Fibroblast of lung (primary cell): ENCODE measurements around the gene KCNQ4. TPM values are rescaled to one million over a fixed set of nuclear protein-coding genes. Genes with fewer than 3 reads are reported as not detected.

Experiments
- DNase-seq, 2 donors: peaks; one replicate each; pipeline versions ENCODE4 v3.0.0 to v3.0.0-alpha.2; 2010; ENCODE audit warnings: low read depth in 2 of 2
- H2AFZ ChIP-seq: 2 replicates; pipeline ENCODE4 v1.5.1; 2012; ENCODE audit warnings: low read length, control low read depth, inconsistent platforms
- H3K27ac ChIP-seq: 2 replicates; pipeline ENCODE4 v1.5.1; 2011; ENCODE audit warnings: low read length, control low read depth; ENCODE audit not compliant: insufficient read depth
- H3K27me3 ChIP-seq: 2 replicates; pipeline ENCODE4 v1.5.1; 2011; ENCODE audit warnings: mild to moderate bottlenecking, low read length; ENCODE audit not compliant: control insufficient read depth, insufficient read depth
- H3K36me3 ChIP-seq: 2 replicates; pipeline ENCODE4 v1.5.1; 2011; ENCODE audit warnings: low read length; ENCODE audit not compliant: control insufficient read depth, insufficient read depth
- H3K4me1 ChIP-seq: 2 replicates; pipeline ENCODE4 v1.5.1; 2011; ENCODE audit warnings: low read length; ENCODE audit not compliant: control insufficient read depth, insufficient read depth; ENCODE audit errors: extremely low read depth
- H3K4me2 ChIP-seq: 2 replicates; pipeline ENCODE4 v1.5.1; 2011; ENCODE audit warnings: low read length, control low read depth; ENCODE audit not compliant: insufficient read depth; ENCODE audit errors: extremely low read depth
- H3K4me3 ChIP-seq, 4 experiments: fragments of 200-600 bp in 1 of 4; sonication (generic) in 1 of 4; replicated peaks in 1 of 4; 2 replicates each; pipeline ENCODE4 v1.5.1; 2011 to 2016; ENCODE audit warnings: low read length in 4 of 4, low read depth in 3 of 4, mild to moderate bottlenecking in 3 of 4, control low read depth in 2 of 4, inconsistent platforms in 1 of 4, mixed read lengths in 1 of 4; ENCODE audit not compliant: insufficient read depth in 1 of 4; ENCODE audit errors: control extremely low read depth in 1 of 4
- H3K79me2 ChIP-seq: 2 replicates; pipeline ENCODE4 v1.5.1; 2012; ENCODE audit warnings: mild to moderate bottlenecking, low read length, inconsistent platforms; ENCODE audit not compliant: control insufficient read depth, insufficient read depth
- H3K9ac ChIP-seq: 2 replicates; pipeline ENCODE4 v1.5.1; 2011; ENCODE audit warnings: mild to moderate bottlenecking, low read length, control low read depth; ENCODE audit not compliant: insufficient read depth
- H3K9me3 ChIP-seq: 2 replicates; pipeline ENCODE4 v1.5.1; 2012; ENCODE audit warnings: low read depth, low read length; ENCODE audit not compliant: control insufficient read depth, insufficient read depth
- H4K20me1 ChIP-seq: 2 replicates; pipeline ENCODE4 v1.5.1; 2011; ENCODE audit warnings: low read length; ENCODE audit not compliant: control insufficient read depth, insufficient read depth; ENCODE audit errors: extremely low read depth
- CTCF ChIP-seq, 2 donors: IDR thresholded peaks in 1 of 2; conservative IDR thresholded peaks in 1 of 2; 1 replicate in 1 of 2; 2 replicates in 1 of 2; pipeline ENCODE4 v1.5.1; 2011 to 2012; ENCODE audit warnings: low read length in 2 of 2, control low read depth in 1 of 2, inconsistent platforms in 1 of 2, low read depth in 1 of 2, mild to moderate bottlenecking in 1 of 2
- EZH2 ChIP-seq: IDR thresholded peaks from 2 replicates; pipeline ENCODE4 v1.5.1; 2012; ENCODE audit warnings: low read length, control low read depth, mild to moderate bottlenecking; ENCODE audit errors: missing control alignments
- polyA plus RNA-seq, 2 donors: library from polyadenylated mRNA; depleted of rRNA in 1 of 2; stranded (reverse) in 1 of 2; unstranded in 1 of 2; fragments of >200 nt; gene quantifications; 2 replicates each; pipeline ENCODE4 v1.2.1, GENCODE V29; 2011 to 2012; ENCODE audit warnings: missing spikeins in 1 of 2
- total RNA-seq: library from RNA; depleted of rRNA; stranded (reverse); fragments of >200 nt; gene quantifications from 2 replicates; pipeline ENCODE4 v1.2.1, GENCODE V29; 2014

The KCNQ4 gene
- total and polyA plus RNA-seq, 2 donors (not counting 1 experiment from before 2014, with no cell fraction given) = under 0.01 to 0.03 TPM

GRCh38 chr1:40762144-40762923, 21.3 kb upstream of the KCNQ4 start:
- H3K79me2 ChIP-seq = no peaks in the 10 kb centered on the region
- H2AFZ ChIP-seq = no peak overlapping the region
- no peak overlapping the region for H3K9ac ChIP-seq
- no peaks in the 10 kb centered on the region for H3K27me3 ChIP-seq
- H3K9me3 ChIP-seq = no peaks in the 10 kb centered on the region
- no peak overlapping the region for H3K27ac ChIP-seq
- peaks cover 9% of the 10 kb centered on the region for H3K36me3 ChIP-seq
- no peak for DNase-seq
- no peak overlapping the region for H3K4me3 ChIP-seq
- no peak overlapping the region for H3K4me2 ChIP-seq
- TF ChIP-seq CTCF (conservative IDR thresholded peaks at IDR 0.05 in 1 of 2, IDR thresholded peaks at IDR 0.05 in 1 of 2; ENCODE audit: low read depth in 1 of 2, low read length in 2 of 2) = no peak
- TF ChIP-seq EZH2 = no peak
- H3K4me1 ChIP-seq = no peaks in the 10 kb centered on the region
- H4K20me1 ChIP-seq = no peaks in the 10 kb centered on the region

GRCh38 chr1:40763742-40764532, 19.6 kb upstream of the KCNQ4 start:
- H2AFZ ChIP-seq = no peak overlapping the region
- H3K36me3 ChIP-seq = peaks cover 9% of the 10 kb centered on the region
- no peaks in the 10 kb centered on the region for H3K27me3 ChIP-seq
- no peak overlapping the region for H3K4me3 ChIP-seq
- no peak for DNase-seq
- TF ChIP-seq CTCF (conservative IDR thresholded peaks at IDR 0.05 in 1 of 2, IDR thresholded peaks at IDR 0.05 in 1 of 2; ENCODE audit: low read depth in 1 of 2, low read length in 2 of 2) (no peak), EZH2 (no peak)
- H3K9ac ChIP-seq = no peak overlapping the region
- no peaks in the 10 kb centered on the region for H3K79me2 ChIP-seq
- H3K4me2 ChIP-seq = no peak overlapping the region
- H3K9me3 ChIP-seq = no peaks in the 10 kb centered on the region
- H3K27ac ChIP-seq = no peak overlapping the region
- H3K4me1 ChIP-seq = no peaks in the 10 kb centered on the region
- no peaks in the 10 kb centered on the region for H4K20me1 ChIP-seq

GRCh38 chr1:40764981-40765380, 18.6 kb upstream of the KCNQ4 start:
- no peak overlapping the region for H2AFZ ChIP-seq
- H3K79me2 ChIP-seq = no peaks in the 10 kb centered on the region
- no peak overlapping the region for H3K27ac ChIP-seq
- no peak overlapping the region for H3K9ac ChIP-seq
- no peaks in the 10 kb centered on the region for H3K4me1 ChIP-seq
- no peaks in the 10 kb centered on the region for H4K20me1 ChIP-seq
- no peak for DNase-seq
- H3K27me3 ChIP-seq = no peaks in the 10 kb centered on the region
- H3K36me3 ChIP-seq = peaks cover 12% of the 10 kb centered on the region
- no peak overlapping the region for H3K4me2 ChIP-seq
- H3K4me3 ChIP-seq = no peak overlapping the region
- TF ChIP-seq EZH2 (no peak), CTCF (conservative IDR thresholded peaks at IDR 0.05 in 1 of 2, IDR thresholded peaks at IDR 0.05 in 1 of 2; ENCODE audit: low read depth in 1 of 2, low read length in 2 of 2) (no peak)
- H3K9me3 ChIP-seq = no peaks in the 10 kb centered on the region
